PFSK-1 (cell line): Measurements from ENCODE around the gene DHX29.

ENCODE experiments used
- FOXP2 ChIP-seq: optimal IDR thresholded peaks from 2 replicates; pipeline ENCODE3; 2011; ENCODE audit warnings: borderline replicate concordance, control low read depth, inconsistent platforms; ENCODE audit not compliant: insufficient read depth; ENCODE audit errors: extremely low read length, extremely low read depth
- POLR2AphosphoS5 ChIP-seq: IDR thresholded peaks from 2 replicates; pipeline ENCODE4 v1.6.1; 2012; ENCODE audit warnings: low read depth, mild to moderate bottlenecking, control low read depth, low read length, moderate library complexity
- REST ChIP-seq, 2 experiments: IDR thresholded peaks; 2 replicates each; pipeline versions ENCODE4 v1.6.1 to v1.8.0; 2011 to 2012; ENCODE audit warnings: low read depth in 2 of 2, low read length in 2 of 2, control low read depth in 1 of 2, inconsistent platforms in 1 of 2, mild to moderate bottlenecking in 1 of 2, moderate library complexity in 1 of 2; ENCODE audit not compliant: insufficient read depth in 1 of 2
- SIN3A ChIP-seq: IDR thresholded peaks from 2 replicates; pipeline ENCODE4 v1.6.1; 2012; ENCODE audit warnings: mild to moderate bottlenecking, low read length, moderate library complexity, borderline replicate concordance; ENCODE audit not compliant: insufficient read depth
- TAF1 ChIP-seq: IDR thresholded peaks from 2 replicates; pipeline ENCODE4 v1.6.1; 2012; ENCODE audit warnings: low read length, control low read depth, borderline replicate concordance; ENCODE audit not compliant: insufficient read depth

The DHX29 gene

GRCh38 chr5:55250064-55250463 lies 57.4 kb downstream of the DHX29 start:
- TF ChIP-seq POLR2AphosphoS5 (no peak), REST (IDR thresholded peaks at IDR 0.05; ENCODE audit: insufficient read depth in 1 of 2, low read depth in 2 of 2, low read length in 2 of 2) (no peak), SIN3A (no peak), FOXP2 (no peak), TAF1 (no peak)

- TF ChIP-seq FOXP2 (no peak), SIN3A (no peak)
Measured at GRCh38 chr5:55241746-55242145, 65.7 kb downstream of the DHX29 start.

GRCh38 chr5:55236800-55237199 lies 70.7 kb downstream of the DHX29 start:
- TF ChIP-seq TAF1, result no peak
- no peak for TF ChIP-seq REST (IDR thresholded peaks at IDR 0.05; ENCODE audit: insufficient read depth in 1 of 2, low read depth in 2 of 2, low read length in 2 of 2)
- no peak for TF ChIP-seq FOXP2
- no peak for TF ChIP-seq SIN3A
- no peak for TF ChIP-seq POLR2AphosphoS5

- TF ChIP-seq TAF1, result no peak
- TF ChIP-seq POLR2AphosphoS5, result no peak
- no peak for TF ChIP-seq REST (IDR thresholded peaks at IDR 0.05; ENCODE audit: insufficient read depth in 1 of 2, low read depth in 2 of 2, low read length in 2 of 2)
- no peak for TF ChIP-seq SIN3A
- TF ChIP-seq FOXP2, result no peak
Measured at GRCh38 chr5:55234121-55234700, 73.3 kb downstream of the DHX29 start.

- TF ChIP-seq POLR2AphosphoS5 (no peak), SIN3A (no peak), REST (IDR thresholded peaks at IDR 0.05; ENCODE audit: insufficient read depth in 1 of 2, low read depth in 2 of 2, low read length in 2 of 2) (no peak), TAF1 (no peak), FOXP2 (no peak)
Measured at GRCh38 chr5:55232985-55233928, 74.2 kb downstream of the DHX29 start, which contains the start of gene CCNO. Gene CCNO, minus strand, starts transcription at chr5:55233608. Its CDS starts 85 bp downstream, at chr5:55233523.
